Fibroblast of the aortic adventitia (primary cell): ENCODE measurements around the gene MTCH1. TPM values are rescaled to one million over a fixed set of nuclear protein-coding genes. Genes with fewer than 3 reads are reported as not detected.

Experiments
- DNase-seq: peaks from one replicate; pipeline ENCODE4 v3.0.0-alpha.2; 2010; ENCODE audit warnings: low read depth
- H3K4me3 ChIP-seq: 2 replicates; pipeline ENCODE4 v1.5.1; 2011; ENCODE audit warnings: low read depth, mild to moderate bottlenecking, control low read depth, low read length, moderate library complexity
- CTCF ChIP-seq: IDR thresholded peaks from 2 replicates; pipeline ENCODE4 v1.5.1; 2011; ENCODE audit warnings: mild to moderate bottlenecking, low read length, control low read depth, inconsistent platforms; ENCODE audit not compliant: insufficient read depth
- total RNA-seq: library from RNA; depleted of rRNA; stranded (reverse); fragments of >200 nt; gene quantifications from 2 replicates; pipeline ENCODE4 v1.2.3, GENCODE V29; 2012; ENCODE audit warnings: low replicate concordance

MTCH1 gene
- total RNA-seq, 1 donor: 160 TPM

GRCh38 chr6:36926708-36927513 is 59.1 kb downstream of the MTCH1 start:
- TF ChIP-seq CTCF: no peak
- no peak for DNase-seq
- H3K4me3 ChIP-seq: no peak overlapping the region

- TF ChIP-seq CTCF: no peak
- no peak overlapping the region for H3K4me3 ChIP-seq
- no peak for DNase-seq
These were observed 60.2 kb downstream of the MTCH1 start for GRCh38 chr6:36925809-36926208.

GRCh38 chr6:36924778-36925374 is 61.1 kb downstream of the MTCH1 start:
- DNase-seq: no peak
- TF ChIP-seq CTCF: no peak
- no peak overlapping the region for H3K4me3 ChIP-seq

GRCh38 chr6:36924131-36924530 is 61.9 kb downstream of the MTCH1 start:
- TF ChIP-seq CTCF: no peak
- no peak overlapping the region for H3K4me3 ChIP-seq
- no peak for DNase-seq

- no peak overlapping the region for H3K4me3 ChIP-seq
- TF ChIP-seq CTCF: no peak
- peak; percentile 84 for DNase-seq
These were observed 65.5 kb downstream of the MTCH1 start for GRCh38 chr6:36920546-36920945.

GRCh38 chr6:36920049-36920448 is 65.9 kb downstream of the MTCH1 start:
- no peak for TF ChIP-seq CTCF
- no peak overlapping the region for H3K4me3 ChIP-seq
- no peak for DNase-seq

Other genes starting within 250 kb of the MTCH1 start
- 0.16 and 0.18 TPM in 2 replicates for gene CPNE5, start 146.8 kb downstream of the MTCH1 start, total RNA-seq
- 11.4 and 36.9 TPM in 2 replicates for gene PPIL1, start 111.4 kb downstream of the MTCH1 start, total RNA-seq
- gene C6orf89, start 100.2 kb downstream of the MTCH1 start, total RNA-seq: 23.8 and 58.2 TPM in 2 replicates
- gene PI16, start 31.5 kb downstream of the MTCH1 start, total RNA-seq: 1.5 and 6.3 TPM in 2 replicates
- gene FGD2, start 19.5 kb upstream of the MTCH1 start, total RNA-seq: not detected in 2 replicates
- 8.7 and 19.3 TPM in 2 replicates for gene PIM1, start 184.0 kb upstream of the MTCH1 start, total RNA-seq